ENCODE data around the gene SRD5A3. TPM values are rescaled to one million over a fixed set of nuclear protein-coding genes. Genes with fewer than 3 reads are reported as not detected.

Gene SRD5A3
- total RNA-seq, 1 donor from 2014 or later = 39.5 TPM

DNA sequence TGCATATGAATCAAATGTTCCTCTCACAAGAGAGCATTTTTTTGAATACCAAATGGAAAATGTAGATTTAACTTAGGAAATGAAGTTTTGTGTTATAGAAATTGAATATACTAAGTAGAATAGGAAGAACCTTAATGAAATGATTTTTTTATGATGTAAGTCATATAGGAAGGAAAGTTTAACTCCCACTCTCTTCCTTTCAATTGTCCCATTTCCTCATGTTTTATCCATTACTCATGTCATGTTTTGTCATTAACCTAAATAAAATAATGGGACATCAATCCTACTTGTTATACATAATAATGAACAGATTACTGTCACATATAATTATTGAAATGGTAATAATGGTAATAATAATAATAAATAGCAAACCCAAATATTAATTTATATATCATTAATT is 22.7 kb upstream of the SRD5A3 start:
- H3K4me3 Mint-ChIP-seq (ENCODE audit: unreplicated experiment) = no peak overlapping the region
- Histone ChIP-seq H2AFZ (ENCODE audit: low read depth, low read length) (no peak overlapping the region), H3K9ac (ENCODE audit: low read length) (no peak overlapping the region), H3K9me3 (ENCODE audit: insufficient read depth, low read depth, low read length) (no peaks in the 10 kb centered on the region), H3K4me3 (ENCODE audit: insufficient read depth, low read depth, low read length) (no peak overlapping the region), H3K27ac (ENCODE audit: low read depth, low read length) (no peak overlapping the region), H3K36me3 (ENCODE audit: insufficient read depth, low read length) (no peaks in the 10 kb centered on the region), H3K4me2 (ENCODE audit: low read length) (no peak overlapping the region), H3K27me3 (ENCODE audit: insufficient read depth, low read length) (no peaks in the 10 kb centered on the region), H4K20me1 (ENCODE audit: insufficient read depth, low read length) (no peaks in the 10 kb centered on the region), H3K79me2 (ENCODE audit: insufficient read depth, low read length) (no peaks in the 10 kb centered on the region), H3K4me1 (ENCODE audit: insufficient read depth, low read length) (no peaks in the 10 kb centered on the region)
- DNase-seq (ENCODE audit: low read depth) (no peak), FAIRE-seq (no peak)
- H3K36me3 Mint-ChIP-seq (ENCODE audit: low read depth, unreplicated experiment) = no peaks in the 10 kb centered on the region
- no peak for TF ChIP-seq EZH2 (IDR thresholded peaks at IDR 0.05; ENCODE audit: insufficient read depth, low read length)
- TF ChIP-seq CTCF (IDR thresholded peaks at IDR 0.05; ENCODE audit: insufficient read depth, low read depth, low read length) = no peak
- H3K4me1 Mint-ChIP-seq (ENCODE audit: low read depth, unreplicated experiment) = no peaks in the 10 kb centered on the region
- peaks cover 2% of the 10 kb centered on the region for H3K9me3 Mint-ChIP-seq (ENCODE audit: unreplicated experiment)
- H3K27ac Mint-ChIP-seq (ENCODE audit: unreplicated experiment) = no peak overlapping the region
- H3K27me3 Mint-ChIP-seq (ENCODE audit: low read depth, unreplicated experiment) = no peaks in the 10 kb centered on the region

DNA sequence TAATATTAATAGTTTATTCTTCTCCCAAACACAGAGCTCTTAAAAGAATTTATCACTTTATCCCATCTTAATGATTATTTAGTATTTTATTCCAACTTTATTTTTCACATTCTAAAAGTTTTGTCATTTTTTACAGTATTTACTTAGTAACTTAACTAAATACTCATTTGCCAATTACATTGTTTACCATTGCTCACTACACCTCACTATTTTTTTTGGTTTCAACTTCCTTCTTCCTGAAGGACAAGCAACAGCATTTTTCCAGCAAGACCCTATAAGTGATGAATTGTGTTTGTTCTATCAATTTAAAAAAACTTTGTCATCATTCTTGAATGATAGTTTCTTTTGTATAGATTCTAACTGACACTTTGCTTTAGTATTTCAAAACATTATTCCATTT is 19.4 kb upstream of the SRD5A3 start:
- Mint-ChIP-seq H3K4me1 (ENCODE audit: low read depth, unreplicated experiment) (no peaks in the 10 kb centered on the region), H3K4me3 (ENCODE audit: unreplicated experiment) (no peak overlapping the region), H3K27me3 (ENCODE audit: low read depth, unreplicated experiment) (no peaks in the 10 kb centered on the region), H3K27ac (ENCODE audit: unreplicated experiment) (no peak overlapping the region), H3K9me3 (ENCODE audit: unreplicated experiment) (peaks cover 6% of the 10 kb centered on the region), H3K36me3 (ENCODE audit: low read depth, unreplicated experiment) (no peaks in the 10 kb centered on the region)
- Histone ChIP-seq H3K4me2 (ENCODE audit: low read length) (no peak overlapping the region), H2AFZ (ENCODE audit: low read depth, low read length) (no peak overlapping the region), H3K36me3 (ENCODE audit: insufficient read depth, low read length) (no peaks in the 10 kb centered on the region), H3K27ac (ENCODE audit: low read depth, low read length) (no peak overlapping the region), H3K79me2 (ENCODE audit: insufficient read depth, low read length) (no peaks in the 10 kb centered on the region), H3K9me3 (ENCODE audit: insufficient read depth, low read depth, low read length) (no peaks in the 10 kb centered on the region), H3K27me3 (ENCODE audit: insufficient read depth, low read length) (no peaks in the 10 kb centered on the region), H3K4me1 (ENCODE audit: insufficient read depth, low read length) (no peaks in the 10 kb centered on the region), H4K20me1 (ENCODE audit: insufficient read depth, low read length) (no peaks in the 10 kb centered on the region), H3K9ac (ENCODE audit: low read length) (no peak overlapping the region), H3K4me3 (ENCODE audit: insufficient read depth, low read depth, low read length) (no peak overlapping the region)
- FAIRE-seq = no peak
- TF ChIP-seq EZH2 (IDR thresholded peaks at IDR 0.05; ENCODE audit: insufficient read depth, low read length) = no peak
- no peak for TF ChIP-seq CTCF (IDR thresholded peaks at IDR 0.05; ENCODE audit: insufficient read depth, low read depth, low read length)
- no peak for DNase-seq (ENCODE audit: low read depth)

GRCh38 chr4:55329012-55329411 is 17.0 kb upstream of the SRD5A3 start:
- Mint-ChIP-seq H3K4me1 (ENCODE audit: low read depth, unreplicated experiment) (no peaks in the 10 kb centered on the region), H3K27me3 (ENCODE audit: low read depth, unreplicated experiment) (no peaks in the 10 kb centered on the region), H3K36me3 (ENCODE audit: low read depth, unreplicated experiment) (no peaks in the 10 kb centered on the region), H3K27ac (ENCODE audit: unreplicated experiment) (no peak overlapping the region), H3K9me3 (ENCODE audit: unreplicated experiment) (peaks cover 6% of the 10 kb centered on the region), H3K4me3 (ENCODE audit: unreplicated experiment) (no peak overlapping the region)
- no peak overlapping the region for H3K4me2 ChIP-seq (ENCODE audit: low read length)
- no peak for DNase-seq (ENCODE audit: low read depth)
- H3K27ac ChIP-seq (ENCODE audit: low read depth, low read length) = no peak overlapping the region
- no peak overlapping the region for H3K4me3 ChIP-seq (ENCODE audit: insufficient read depth, low read depth, low read length)
- H3K27me3 ChIP-seq (ENCODE audit: insufficient read depth, low read length) = no peaks in the 10 kb centered on the region
- TF ChIP-seq EZH2 (IDR thresholded peaks at IDR 0.05; ENCODE audit: insufficient read depth, low read length) (no peak), CTCF (IDR thresholded peaks at IDR 0.05; ENCODE audit: insufficient read depth, low read depth, low read length) (no peak)
- no peaks in the 10 kb centered on the region for H3K36me3 ChIP-seq (ENCODE audit: insufficient read depth, low read length)
- no peaks in the 10 kb centered on the region for H3K4me1 ChIP-seq (ENCODE audit: insufficient read depth, low read length)
- no peaks in the 10 kb centered on the region for H3K9me3 ChIP-seq (ENCODE audit: insufficient read depth, low read depth, low read length)
- no peak for FAIRE-seq
- no peaks in the 10 kb centered on the region for H4K20me1 ChIP-seq (ENCODE audit: insufficient read depth, low read length)
- H3K79me2 ChIP-seq (ENCODE audit: insufficient read depth, low read length) = no peaks in the 10 kb centered on the region
- no peak overlapping the region for H2AFZ ChIP-seq (ENCODE audit: low read depth, low read length)
- H3K9ac ChIP-seq (ENCODE audit: low read length) = no peak overlapping the region
